ENCODE data around the gene YJU2.
"Not testable (repeated sequence)": the region's sequence is repeated elsewhere in the genome, so short reads cannot be mapped to it uniquely, and the experiment has no call there.

YJU2 gene

GRCh38 chr19:4267901-4268815, 21.3 kb downstream of the YJU2 start:
- H3K36me3 ChIP-seq (ENCODE audit: insufficient read depth, low read length) = peaks cover 11% of the 10 kb centered on the region; the same call in 1 of the 2 replicates
- no peak overlapping the region for H2AFZ ChIP-seq (ENCODE audit: low read length)
- no peaks in the 10 kb centered on the region for H3F3A ChIP-seq (ENCODE audit: low read depth)
- no peak overlapping the region for H3K4me2 ChIP-seq (ENCODE audit: low read depth, low read length, poor library complexity, severe bottlenecking)
- H3K79me2 ChIP-seq (ENCODE audit: insufficient read depth, low read length) = no peaks in the 10 kb centered on the region
- peaks cover 3% of the 10 kb centered on the region for H4K20me1 ChIP-seq (ENCODE audit: insufficient read depth, low read length, poor library complexity, severe bottlenecking)
- TF ChIP-seq CTCF (conservative IDR thresholded peaks at IDR 0.05; ENCODE audit: low read length) (no peak), EZH2phosphoT487 (IDR thresholded peaks at IDR 0.05; ENCODE audit: borderline replicate concordance) (no peak)
- H3K9me2 ChIP-seq (replicated peaks; ENCODE audit: low read depth, low read length) = no peaks in the 10 kb centered on the region
- no peak overlapping the region for H3K9ac ChIP-seq (ENCODE audit: low read depth, low read length, poor library complexity, severe bottlenecking)
- no peaks in the 10 kb centered on the region for H3K9me3 ChIP-seq (ENCODE audit: insufficient read depth, low read depth, low read length)
- no peaks in the 10 kb centered on the region for H3K4me1 ChIP-seq (ENCODE audit: insufficient read depth, low read length, poor library complexity, severe bottlenecking)
- H3K4me3 ChIP-seq (ENCODE audit: low read length, poor library complexity, severe bottlenecking) = no peak overlapping the region
- H3K27me3 ChIP-seq (ENCODE audit: insufficient read depth, low read length, poor library complexity, severe bottlenecking) = no peaks in the 10 kb centered on the region

GRCh38 chr19:4268816-4269430, 22.0 kb downstream of the YJU2 start:
- Histone ChIP-seq H3K4me2 (ENCODE audit: low read depth, low read length, poor library complexity, severe bottlenecking) (no peak overlapping the region), H4K20me1 (ENCODE audit: insufficient read depth, low read length, poor library complexity, severe bottlenecking) (peaks cover 3% of the 10 kb centered on the region), H3K4me1 (ENCODE audit: insufficient read depth, low read length, poor library complexity, severe bottlenecking) (no peaks in the 10 kb centered on the region), H3K79me2 (ENCODE audit: insufficient read depth, low read length) (no peaks in the 10 kb centered on the region), H2AFZ (ENCODE audit: low read length) (no peak overlapping the region), H3K4me3 (ENCODE audit: low read length, poor library complexity, severe bottlenecking) (no peak overlapping the region), H3K36me3 (ENCODE audit: insufficient read depth, low read length) (peaks cover 11% of the 10 kb centered on the region; the same call in 1 of the 2 replicates), H3K9me3 (ENCODE audit: insufficient read depth, low read depth, low read length) (no peaks in the 10 kb centered on the region), H3K9me2 (replicated peaks; ENCODE audit: low read depth, low read length) (no peaks in the 10 kb centered on the region), H3F3A (ENCODE audit: low read depth) (no peaks in the 10 kb centered on the region), H3K27me3 (ENCODE audit: insufficient read depth, low read length, poor library complexity, severe bottlenecking) (no peaks in the 10 kb centered on the region), H3K9ac (ENCODE audit: low read depth, low read length, poor library complexity, severe bottlenecking) (no peak overlapping the region)
- TF ChIP-seq CTCF (conservative IDR thresholded peaks at IDR 0.05; ENCODE audit: low read length) (no peak), EZH2phosphoT487 (IDR thresholded peaks at IDR 0.05; ENCODE audit: borderline replicate concordance) (no peak)

GRCh38 chr19:4272894-4273293, 26.0 kb downstream of the YJU2 start:
- no peaks in the 10 kb centered on the region for H3K27me3 ChIP-seq (ENCODE audit: insufficient read depth, low read length, poor library complexity, severe bottlenecking)
- H3K9ac ChIP-seq (ENCODE audit: low read depth, low read length, poor library complexity, severe bottlenecking) = no peak overlapping the region
- H4K20me1 ChIP-seq (ENCODE audit: insufficient read depth, low read length, poor library complexity, severe bottlenecking) = no peaks in the 10 kb centered on the region
- no peak overlapping the region for H3K4me3 ChIP-seq (ENCODE audit: low read length, poor library complexity, severe bottlenecking)
- TF ChIP-seq CTCF (conservative IDR thresholded peaks at IDR 0.05; ENCODE audit: low read length) (no peak), EZH2phosphoT487 (IDR thresholded peaks at IDR 0.05; ENCODE audit: borderline replicate concordance) (no peak)
- H3K4me1 ChIP-seq (ENCODE audit: insufficient read depth, low read length, poor library complexity, severe bottlenecking) = peaks cover 2% of the 10 kb centered on the region
- H3K4me2 ChIP-seq (ENCODE audit: low read depth, low read length, poor library complexity, severe bottlenecking) = no peak overlapping the region
- H3K9me2 ChIP-seq (replicated peaks; ENCODE audit: low read depth, low read length) = no peaks in the 10 kb centered on the region
- no peaks in the 10 kb centered on the region for H3K79me2 ChIP-seq (ENCODE audit: insufficient read depth, low read length)
- no peaks in the 10 kb centered on the region for H3F3A ChIP-seq (ENCODE audit: low read depth)
- H3K36me3 ChIP-seq (ENCODE audit: insufficient read depth, low read length) = peaks cover 11% of the 10 kb centered on the region; the same call in 1 of the 2 replicates
- no peak overlapping the region for H2AFZ ChIP-seq (ENCODE audit: low read length)
- H3K9me3 ChIP-seq (ENCODE audit: insufficient read depth, low read depth, low read length) = no peaks in the 10 kb centered on the region

GRCh38 chr19:4274321-4274686, 27.4 kb downstream of the YJU2 start:
- not testable (repeated sequence) for H4K20me1 ChIP-seq (ENCODE audit: insufficient read depth, low read length, poor library complexity, severe bottlenecking); H3K9me2 ChIP-seq (replicated peaks; ENCODE audit: low read depth, low read length); H3K4me1 ChIP-seq (ENCODE audit: insufficient read depth, low read length, poor library complexity, severe bottlenecking); H3K4me3 ChIP-seq (ENCODE audit: low read length, poor library complexity, severe bottlenecking); H2AFZ ChIP-seq (ENCODE audit: low read length); H3F3A ChIP-seq (ENCODE audit: low read depth); H3K9me3 ChIP-seq (ENCODE audit: insufficient read depth, low read depth, low read length); H3K4me2 ChIP-seq (ENCODE audit: low read depth, low read length, poor library complexity, severe bottlenecking); H3K27me3 ChIP-seq (ENCODE audit: insufficient read depth, low read length, poor library complexity, severe bottlenecking); H3K9ac ChIP-seq (ENCODE audit: low read depth, low read length, poor library complexity, severe bottlenecking); H3K36me3 ChIP-seq (ENCODE audit: insufficient read depth, low read length); H3K79me2 ChIP-seq (ENCODE audit: insufficient read depth, low read length)
